ENCODE results near the gene SPDYE6.
"Not testable (repeated sequence)": the region's sequence is repeated elsewhere in the genome, so short reads cannot be mapped to it uniquely, and the experiment has no call there.

SPDYE6 gene

DNA sequence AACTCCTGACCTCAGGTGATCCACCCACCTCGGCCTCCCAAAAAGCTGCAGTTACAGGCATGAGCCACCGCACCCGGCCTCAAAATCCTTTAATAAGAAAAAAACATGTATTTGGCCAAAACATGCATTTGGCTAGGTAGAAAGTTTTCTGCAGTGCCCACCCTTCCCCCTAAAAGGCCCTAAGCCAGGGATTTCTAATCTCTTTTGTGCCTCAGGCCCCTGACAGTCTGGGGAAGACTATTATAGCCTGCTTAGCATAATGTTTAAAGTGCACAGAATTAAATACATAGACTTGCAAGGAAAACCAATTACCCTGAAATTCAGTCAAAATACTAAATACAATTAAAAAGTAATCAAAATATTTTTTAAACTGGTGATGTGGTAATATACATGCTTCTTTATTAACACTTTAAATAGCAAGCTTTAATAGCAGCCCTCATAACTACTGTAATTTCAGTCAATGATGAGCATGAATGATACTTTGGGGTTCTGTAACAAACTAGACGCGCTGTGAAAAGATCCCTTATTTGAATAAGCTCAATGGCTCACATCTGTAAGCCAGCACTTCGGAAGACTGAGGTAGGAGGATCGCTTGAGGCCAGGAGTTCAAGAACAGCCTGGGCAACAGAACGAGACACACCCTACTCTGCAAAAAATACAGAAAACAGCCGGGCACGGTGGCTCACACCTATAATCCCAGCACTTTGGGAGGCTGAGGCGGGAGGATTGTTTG is 29.9 kb downstream of the SPDYE6 start:
- Histone ChIP-seq H3K9me3 (ENCODE audit: control insufficient read depth, insufficient read depth, low read depth, low read length) (no peaks in the 10 kb centered on the region), H3K36me3 (ENCODE audit: control insufficient read depth, insufficient read depth, low read length) (no peaks in the 10 kb centered on the region), H3K4me3 (ENCODE audit: low read depth, low read length) (no peak overlapping the region), H3K9ac (ENCODE audit: low read length) (no peak overlapping the region), H3K27ac (ENCODE audit: low read depth, low read length) (no peak overlapping the region), H3K27me3 (ENCODE audit: control insufficient read depth, insufficient read depth, low read length) (peaks cover 12% of the 10 kb centered on the region; the same call in 1 of the 2 replicates), H3K4me1 (ENCODE audit: control insufficient read depth, insufficient read depth, low read length) (peaks cover 6% of the 10 kb centered on the region)

DNA sequence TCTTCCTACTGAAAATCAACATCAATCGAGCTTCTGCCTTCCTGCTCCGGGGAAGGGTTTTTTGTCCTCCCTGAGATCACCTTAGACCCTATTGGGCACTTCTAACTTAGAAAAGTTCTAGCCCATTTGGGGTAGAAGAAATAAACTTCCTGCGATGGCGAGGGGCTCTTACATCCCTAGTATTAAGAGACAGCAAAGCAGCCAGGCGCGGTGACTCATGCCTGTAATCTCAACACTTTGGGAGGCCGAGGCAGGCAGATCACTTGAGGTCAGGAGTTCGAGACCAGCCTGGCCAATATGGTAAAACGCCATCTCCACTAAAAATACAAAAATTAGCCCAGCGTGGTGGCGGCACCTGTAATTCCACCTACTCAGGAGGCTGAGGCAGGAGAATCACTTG is 31.1 kb downstream of the SPDYE6 start:
- H3K27ac ChIP-seq (ENCODE audit: low read depth, low read length); H3K36me3 ChIP-seq (ENCODE audit: control insufficient read depth, insufficient read depth, low read length); H3K9ac ChIP-seq (ENCODE audit: low read length); H3K9me3 ChIP-seq (ENCODE audit: control insufficient read depth, insufficient read depth, low read depth, low read length); H3K4me3 ChIP-seq (ENCODE audit: low read depth, low read length): not testable (repeated sequence)
- Histone ChIP-seq H3K27me3 (ENCODE audit: control insufficient read depth, insufficient read depth, low read length) (peaks cover 16% of the 10 kb centered on the region; the same call in 1 of the 2 replicates), H3K4me1 (ENCODE audit: control insufficient read depth, insufficient read depth, low read length) (peaks cover 10% of the 10 kb centered on the region)

DNA sequence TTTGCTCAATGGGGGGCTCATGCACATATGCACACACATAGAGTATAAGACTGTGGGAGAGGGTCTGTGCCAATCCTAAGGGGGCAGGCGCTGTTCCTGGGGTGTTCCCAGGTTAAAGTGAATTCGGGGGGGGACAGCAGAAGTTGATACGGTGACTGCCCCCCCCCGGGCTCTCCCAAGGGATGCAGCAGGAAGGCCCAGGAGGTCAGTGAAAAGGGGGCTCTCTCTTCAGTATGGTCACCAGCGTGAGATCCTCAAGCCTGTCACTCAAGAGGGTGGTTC is 32.4 kb downstream of the SPDYE6 start:
- no peak overlapping the region for H3K27ac ChIP-seq (ENCODE audit: low read depth, low read length)
- H3K4me3 ChIP-seq (ENCODE audit: low read depth, low read length) = no peak overlapping the region
- peaks cover 16% of the 10 kb centered on the region; the same call in 1 of the 2 replicates for H3K27me3 ChIP-seq (ENCODE audit: control insufficient read depth, insufficient read depth, low read length)
- H3K36me3 ChIP-seq (ENCODE audit: control insufficient read depth, insufficient read depth, low read length) = no peaks in the 10 kb centered on the region
- peaks cover 10% of the 10 kb centered on the region for H3K4me1 ChIP-seq (ENCODE audit: control insufficient read depth, insufficient read depth, low read length)
- no peak overlapping the region for H3K9ac ChIP-seq (ENCODE audit: low read length)
- H3K9me3 ChIP-seq (ENCODE audit: control insufficient read depth, insufficient read depth, low read depth, low read length) = no peaks in the 10 kb centered on the region

DNA sequence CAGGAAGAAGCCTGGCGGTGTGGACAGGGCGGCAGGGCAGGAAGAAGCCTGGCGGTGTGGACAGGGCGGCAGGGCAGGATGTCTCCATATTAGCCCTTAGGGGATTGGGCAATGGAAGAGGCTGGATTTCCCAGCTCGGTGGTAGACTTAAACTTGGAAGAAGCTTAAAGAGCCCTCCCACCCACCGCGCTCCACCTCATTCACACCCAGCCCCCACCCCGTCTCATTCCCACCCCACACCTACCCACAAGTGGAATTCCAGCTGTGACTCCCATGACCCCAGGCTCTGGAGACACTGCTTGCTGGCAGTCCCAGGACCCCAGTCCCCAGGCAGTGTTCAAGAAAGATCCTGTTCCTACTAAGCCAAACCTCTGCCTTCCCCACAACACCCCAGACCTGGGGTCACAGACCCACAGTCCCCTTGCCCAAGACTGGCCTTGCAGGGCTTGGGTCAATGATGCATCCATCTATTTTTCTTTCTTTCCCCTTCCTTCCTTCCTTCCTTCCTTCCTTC is 34.0 kb downstream of the SPDYE6 start:
- no peak overlapping the region for H3K9ac ChIP-seq (ENCODE audit: low read length)
- peaks cover 16% of the 10 kb centered on the region; the same call in 1 of the 2 replicates for H3K27me3 ChIP-seq (ENCODE audit: control insufficient read depth, insufficient read depth, low read length)
- H3K4me3 ChIP-seq (ENCODE audit: low read depth, low read length) = no peak overlapping the region
- H3K4me1 ChIP-seq (ENCODE audit: control insufficient read depth, insufficient read depth, low read length) = peaks cover 17% of the 10 kb centered on the region
- H3K36me3 ChIP-seq (ENCODE audit: control insufficient read depth, insufficient read depth, low read length) = peaks cover 2% of the 10 kb centered on the region; the same call in 1 of the 2 replicates
- no peaks in the 10 kb centered on the region for H3K9me3 ChIP-seq (ENCODE audit: control insufficient read depth, insufficient read depth, low read depth, low read length)
- H3K27ac ChIP-seq (ENCODE audit: low read depth, low read length) = no peak overlapping the region

DNA sequence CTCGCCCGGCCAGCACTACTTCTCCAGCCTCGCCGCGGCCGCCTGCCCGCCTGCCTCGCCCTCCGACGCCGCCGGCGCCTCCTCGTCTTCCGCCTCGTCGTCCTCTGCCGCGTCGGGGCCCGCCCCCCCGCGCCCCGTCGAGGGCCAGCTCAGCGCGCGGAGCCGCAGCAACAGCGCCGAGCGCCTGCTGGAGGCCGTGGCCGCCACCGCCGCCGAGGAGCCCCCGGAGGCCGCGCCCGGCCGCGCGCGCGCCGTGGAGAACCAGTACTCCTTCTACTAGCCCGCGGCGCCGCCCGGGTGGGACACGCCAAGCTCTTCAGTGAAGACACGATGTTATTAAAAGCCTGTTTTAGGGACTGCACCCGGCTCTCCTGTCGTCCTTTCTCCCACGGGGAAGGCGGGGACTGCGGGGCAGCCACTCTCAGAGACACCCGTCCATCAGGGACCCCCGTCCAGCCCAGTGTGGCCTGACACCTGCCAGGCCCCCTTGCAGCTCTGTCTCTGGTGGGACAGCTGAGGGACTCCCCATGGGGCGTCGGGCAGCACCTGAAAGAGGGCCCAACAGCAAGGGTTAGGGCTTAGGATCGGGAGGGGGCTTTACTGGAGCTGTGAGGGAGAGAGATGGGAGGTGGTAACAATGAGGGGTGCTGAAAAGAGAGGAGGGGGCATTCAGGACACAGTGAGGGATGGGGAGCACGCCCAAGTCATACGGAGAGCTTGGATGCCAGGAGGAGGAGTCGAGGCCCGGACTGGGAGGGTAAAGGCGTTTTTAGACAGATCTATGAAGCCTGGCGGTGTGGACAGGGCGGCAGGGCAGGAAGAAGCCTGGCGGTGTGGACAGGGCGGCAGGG is 34.7 kb downstream of the SPDYE6 start:
- Histone ChIP-seq H3K27me3 (ENCODE audit: control insufficient read depth, insufficient read depth, low read length) (peaks cover 16% of the 10 kb centered on the region; the same call in 1 of the 2 replicates), H3K9ac (ENCODE audit: low read length) (no peak overlapping the region), H3K4me1 (ENCODE audit: control insufficient read depth, insufficient read depth, low read length) (peaks cover 20% of the 10 kb centered on the region), H3K9me3 (ENCODE audit: control insufficient read depth, insufficient read depth, low read depth, low read length) (no peaks in the 10 kb centered on the region), H3K4me3 (ENCODE audit: low read depth, low read length) (peak overlapping the region; percentile 32), H3K36me3 (ENCODE audit: control insufficient read depth, insufficient read depth, low read length) (peaks cover 2% of the 10 kb centered on the region; the same call in 1 of the 2 replicates), H3K27ac (ENCODE audit: low read depth, low read length) (no peak overlapping the region)

DNA sequence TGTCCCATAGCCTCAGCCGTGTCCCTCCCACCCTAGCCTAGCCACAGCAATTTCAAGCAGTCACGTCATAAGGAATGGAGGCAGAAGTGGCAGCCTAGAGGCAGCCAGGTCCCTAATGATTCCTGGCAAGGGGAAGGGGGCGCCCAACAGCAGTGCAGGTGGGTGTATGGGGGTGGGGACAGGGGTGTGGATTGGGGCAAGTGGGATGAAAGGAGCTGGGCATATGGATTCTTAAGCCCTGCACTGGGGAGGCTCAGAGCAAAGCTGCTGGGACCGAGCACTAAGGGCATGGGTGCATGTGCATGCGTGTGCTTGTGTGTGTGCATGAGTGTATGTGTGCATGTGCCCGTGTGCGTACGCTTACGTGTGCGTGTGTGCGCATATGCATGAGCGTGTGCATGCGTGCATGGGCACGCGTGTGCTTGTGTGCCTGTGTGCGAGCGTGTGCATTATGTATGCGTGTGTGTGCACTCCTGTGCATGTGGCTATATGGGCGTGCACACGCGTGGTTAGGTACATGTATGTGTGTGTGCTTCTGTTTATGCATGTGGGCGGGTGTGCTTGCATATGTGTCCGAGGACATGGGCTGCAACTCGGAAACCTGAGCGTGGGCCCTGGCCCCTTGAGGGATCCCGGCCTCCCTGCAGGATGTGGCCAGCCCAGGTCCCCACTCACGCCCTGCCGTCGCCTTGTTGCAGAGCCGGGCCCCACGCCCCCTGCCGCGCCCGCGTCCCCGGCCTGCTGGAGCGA is 35.5 kb downstream of the SPDYE6 start:
- H3K4me3 ChIP-seq (ENCODE audit: low read depth, low read length) = peak overlapping the region; percentile 16
- H3K27me3 ChIP-seq (ENCODE audit: control insufficient read depth, insufficient read depth, low read length) = peaks cover 16% of the 10 kb centered on the region; the same call in 1 of the 2 replicates
- H3K9me3 ChIP-seq (ENCODE audit: control insufficient read depth, insufficient read depth, low read depth, low read length) = no peaks in the 10 kb centered on the region
- H3K36me3 ChIP-seq (ENCODE audit: control insufficient read depth, insufficient read depth, low read length) = peaks cover 2% of the 10 kb centered on the region; the same call in 1 of the 2 replicates
- peaks cover 20% of the 10 kb centered on the region for H3K4me1 ChIP-seq (ENCODE audit: control insufficient read depth, insufficient read depth, low read length)
- no peak overlapping the region for H3K27ac ChIP-seq (ENCODE audit: low read depth, low read length)
- no peak overlapping the region for H3K9ac ChIP-seq (ENCODE audit: low read length)

DNA sequence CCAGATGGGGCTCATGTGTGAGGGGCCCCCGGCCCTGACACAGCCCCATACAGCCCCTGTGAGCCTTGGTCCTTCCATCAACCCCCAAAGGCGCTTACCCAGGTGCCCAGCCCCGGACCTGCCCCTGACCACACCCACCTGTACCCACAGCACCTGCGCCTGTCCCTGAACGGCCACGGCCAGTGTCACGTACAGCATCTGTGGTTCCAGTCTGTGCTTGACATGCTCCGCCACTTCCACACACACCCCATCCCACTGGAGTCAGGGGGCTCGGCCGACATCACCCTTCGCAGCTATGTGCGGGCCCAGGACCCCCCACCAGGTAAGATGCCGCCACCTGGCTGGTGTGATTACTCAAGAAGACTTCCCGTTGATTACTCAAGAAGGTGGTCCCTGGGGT is 36.1 kb downstream of the SPDYE6 start:
- peaks cover 20% of the 10 kb centered on the region for H3K4me1 ChIP-seq (ENCODE audit: control insufficient read depth, insufficient read depth, low read length)
- H3K4me3 ChIP-seq (ENCODE audit: low read depth, low read length) = no peak overlapping the region
- H3K27ac ChIP-seq (ENCODE audit: low read depth, low read length) = no peak overlapping the region
- H3K9ac ChIP-seq (ENCODE audit: low read length) = no peak overlapping the region
- H3K9me3 ChIP-seq (ENCODE audit: control insufficient read depth, insufficient read depth, low read depth, low read length) = no peaks in the 10 kb centered on the region
- peaks cover 2% of the 10 kb centered on the region; the same call in 1 of the 2 replicates for H3K36me3 ChIP-seq (ENCODE audit: control insufficient read depth, insufficient read depth, low read length)
- peaks cover 16% of the 10 kb centered on the region; the same call in 1 of the 2 replicates for H3K27me3 ChIP-seq (ENCODE audit: control insufficient read depth, insufficient read depth, low read length)

DNA sequence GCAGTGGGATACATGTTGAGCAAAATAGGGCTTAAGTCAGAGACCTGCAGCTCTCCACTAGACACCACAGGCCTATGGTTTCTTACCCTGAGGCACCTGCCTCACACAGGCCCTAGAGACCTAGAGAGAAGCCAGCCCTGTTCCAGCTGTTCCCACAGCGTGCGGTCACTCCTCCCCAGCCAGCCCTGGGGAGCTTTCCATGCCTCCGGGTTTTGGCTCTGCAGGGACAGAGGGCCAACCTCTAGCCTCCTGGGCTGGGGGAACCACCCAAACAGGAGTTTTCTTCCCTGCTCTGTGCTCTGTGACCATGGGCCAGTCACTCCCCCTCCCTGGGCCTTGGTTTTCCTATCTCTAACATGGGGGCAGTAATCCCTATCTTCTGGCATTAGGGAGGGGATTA is 36.6 kb downstream of the SPDYE6 start:
- peaks cover 3% of the 10 kb centered on the region; the same call in 1 of the 2 replicates for H3K36me3 ChIP-seq (ENCODE audit: control insufficient read depth, insufficient read depth, low read length)
- no peak overlapping the region for H3K9ac ChIP-seq (ENCODE audit: low read length)
- peaks cover 16% of the 10 kb centered on the region; the same call in 1 of the 2 replicates for H3K27me3 ChIP-seq (ENCODE audit: control insufficient read depth, insufficient read depth, low read length)
- no peak overlapping the region for H3K27ac ChIP-seq (ENCODE audit: low read depth, low read length)
- peaks cover 20% of the 10 kb centered on the region for H3K4me1 ChIP-seq (ENCODE audit: control insufficient read depth, insufficient read depth, low read length)
- H3K4me3 ChIP-seq (ENCODE audit: low read depth, low read length) = no peak overlapping the region
- no peaks in the 10 kb centered on the region for H3K9me3 ChIP-seq (ENCODE audit: control insufficient read depth, insufficient read depth, low read depth, low read length)

DNA sequence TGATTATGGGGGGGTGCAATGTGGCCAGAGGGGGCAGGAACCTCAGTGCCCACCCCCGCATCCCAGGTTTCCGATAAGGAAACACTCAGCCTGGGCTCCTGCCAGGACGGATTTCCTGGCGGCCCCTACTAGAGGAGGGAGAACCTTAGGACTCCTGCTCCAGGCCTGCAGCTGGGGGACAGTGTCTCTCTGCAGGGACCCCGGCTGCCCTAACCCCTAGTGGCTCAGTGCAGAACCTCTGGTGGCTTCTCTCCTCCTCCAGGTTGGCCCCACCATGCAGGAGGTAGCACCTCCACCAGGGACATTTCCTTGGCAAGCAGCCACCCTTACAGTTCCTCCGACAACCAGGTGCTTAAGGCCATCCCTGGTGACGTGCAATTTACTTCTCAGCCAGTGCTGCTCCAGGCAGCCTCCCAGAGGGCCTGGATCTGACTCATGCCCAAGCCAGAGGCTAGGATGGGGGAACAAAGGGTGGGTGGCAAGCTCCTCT is 37.7 kb downstream of the SPDYE6 start:
- no peak overlapping the region for H3K9ac ChIP-seq (ENCODE audit: low read length)
- peaks cover 20% of the 10 kb centered on the region for H3K4me1 ChIP-seq (ENCODE audit: control insufficient read depth, insufficient read depth, low read length)
- H3K36me3 ChIP-seq (ENCODE audit: control insufficient read depth, insufficient read depth, low read length) = peaks cover 9% of the 10 kb centered on the region; the same call in 1 of the 2 replicates
- no peak overlapping the region for H3K4me3 ChIP-seq (ENCODE audit: low read depth, low read length)
- no peaks in the 10 kb centered on the region for H3K9me3 ChIP-seq (ENCODE audit: control insufficient read depth, insufficient read depth, low read depth, low read length)
- H3K27ac ChIP-seq (ENCODE audit: low read depth, low read length) = no peak overlapping the region
- peaks cover 16% of the 10 kb centered on the region; the same call in 1 of the 2 replicates for H3K27me3 ChIP-seq (ENCODE audit: control insufficient read depth, insufficient read depth, low read length)

DNA sequence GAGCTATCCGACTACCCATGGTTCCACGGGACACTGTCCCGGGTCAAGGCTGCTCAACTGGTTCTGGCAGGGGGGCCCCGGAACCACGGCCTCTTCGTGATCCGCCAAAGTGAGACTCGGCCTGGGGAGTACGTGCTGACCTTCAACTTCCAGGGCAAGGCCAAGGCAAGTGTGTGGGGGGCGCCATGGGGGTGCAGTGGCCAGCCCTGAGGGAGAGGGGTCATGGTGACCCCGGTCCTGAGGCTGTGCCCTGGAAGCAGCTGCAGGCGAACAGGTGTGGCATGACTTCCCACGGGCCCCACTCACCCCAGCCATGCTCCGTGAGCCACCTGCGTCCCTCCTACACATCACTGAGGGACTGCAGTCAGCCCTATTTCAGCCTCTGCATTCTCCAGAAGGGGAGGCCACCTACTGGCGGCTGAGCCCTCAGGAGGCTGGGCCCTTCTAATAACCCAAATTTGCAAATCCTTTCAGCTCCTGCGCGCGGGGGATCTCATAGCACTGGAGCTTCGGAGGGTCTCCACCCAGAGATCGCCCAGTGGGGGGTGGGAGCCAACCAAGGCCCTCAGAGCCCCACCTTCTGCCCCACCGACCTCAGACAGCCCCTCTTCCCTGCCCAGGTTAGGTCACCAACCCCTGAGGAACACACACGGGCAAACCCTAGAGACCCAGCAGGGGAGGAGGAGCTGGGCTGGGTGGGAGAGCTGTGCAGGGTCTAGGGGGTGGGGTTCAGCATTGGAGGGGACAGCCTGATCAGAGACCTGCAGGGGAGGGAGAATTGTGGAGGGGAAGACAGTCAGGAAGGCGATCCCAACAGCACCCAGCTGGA is 38.8 kb downstream of the SPDYE6 start:
- H3K4me3 ChIP-seq (ENCODE audit: low read depth, low read length) = no peak overlapping the region
- no peak overlapping the region for H3K27ac ChIP-seq (ENCODE audit: low read depth, low read length)
- H3K9ac ChIP-seq (ENCODE audit: low read length) = no peak overlapping the region
- no peaks in the 10 kb centered on the region for H3K9me3 ChIP-seq (ENCODE audit: control insufficient read depth, insufficient read depth, low read depth, low read length)
- peaks cover 12% of the 10 kb centered on the region; the same call in 1 of the 2 replicates for H3K27me3 ChIP-seq (ENCODE audit: control insufficient read depth, insufficient read depth, low read length)
- peaks cover 9% of the 10 kb centered on the region; the same call in 1 of the 2 replicates for H3K36me3 ChIP-seq (ENCODE audit: control insufficient read depth, insufficient read depth, low read length)
- H3K4me1 ChIP-seq (ENCODE audit: control insufficient read depth, insufficient read depth, low read length) = peaks cover 20% of the 10 kb centered on the region

All from HUES6 (cell line).